Testis (tissue), 3 donors: Measurements from ENCODE around the gene CISD3. TPM values are rescaled to one million over a fixed set of nuclear protein-coding genes. Genes with fewer than 3 reads are reported as not detected.

Experiments
- DNase-seq: peaks from one replicate; pipeline ENCODE4 v3.0.0-alpha.2; 2019
- H3K27ac ChIP-seq, 2 donors: fragments of 200-600 bp; sonication (generic); one replicate each; pipeline ENCODE4 v1.5.1; 2019
- H3K27me3 ChIP-seq: fragments of 200-600 bp; sonication (generic); one replicate; pipeline ENCODE4 v1.5.1; 2019
- H3K36me3 ChIP-seq: fragments of 200-600 bp; sonication (generic); one replicate; pipeline ENCODE4 v1.5.1; 2017; ENCODE audit warnings: low read depth; ENCODE audit errors: missing control alignments
- H3K4me1 ChIP-seq: fragments of 200-600 bp; sonication (generic); one replicate; pipeline ENCODE4 v1.5.1; 2019
- H3K4me3 ChIP-seq, 2 donors: fragments of 200-600 bp; sonication (generic); one replicate each; pipeline ENCODE4 v1.5.1; 2017 to 2019
- H3K9me3 ChIP-seq: fragments of 200-600 bp; sonication (generic); one replicate; pipeline ENCODE4 v1.5.1; 2017
- POLR2A ChIP-seq: fragments of 450-650 bp; IDR thresholded peaks from one replicate; pipeline ENCODE4 v1.6.1; 2017; ENCODE audit warnings: antibody characterized with exemption, mild to moderate bottlenecking, moderate library complexity
- WGBS, 2 donors: methylation state at CpG; one replicate each; pipeline ENCODE4 v1.1.5; 2018; 5-methylcytosine and 5-hydroxymethylcytosine counted together
- intact Hi-C: fragments of 100-400 bp; cut with DNase I; formaldehyde crosslinking; loops from one replicate; pipeline ENCODE4 v1.15.1; 2023; ENCODE audit warnings: low total_unique reads
- polyA plus RNA-seq: library from polyadenylated mRNA; stranded (reverse); fragments of 350-450 nt; fragmentation: Illumina TruSeq; extraction: RNeasy Lipid Tissue Mini Kit (QIAGEN cat#74804); gene quantifications from one replicate; pipeline ENCODE4 v1.2.3, GENCODE V29; 2014; ENCODE audit warnings: low read depth, low replicate concordance; ENCODE audit not compliant: insufficient read depth
- total RNA-seq, 2 donors: library from RNA; depleted of rRNA; stranded (reverse); fragments of >200 nt; gene quantifications; one replicate each; pipeline ENCODE4 v1.2.3, GENCODE V29; 2016
- TF ChIP-seq, protein P1 (sequence below), 3 experiments: fragments of 450-650 bp in 2 of 3; fragments of 200-600 bp in 1 of 3; sonication (generic) in 1 of 3; IDR thresholded peaks; one replicate each; pipeline ENCODE4 v1.5.1; 2016 to 2019; ENCODE audit warnings: antibody characterized with exemption in 3 of 3, mild to moderate bottlenecking in 2 of 3, moderate library complexity in 1 of 3

Gene CISD3
- total and polyA plus RNA-seq, 3 donors from 2014 or later = 13.9 to 25.7 (median 14.3) TPM

DNA sequence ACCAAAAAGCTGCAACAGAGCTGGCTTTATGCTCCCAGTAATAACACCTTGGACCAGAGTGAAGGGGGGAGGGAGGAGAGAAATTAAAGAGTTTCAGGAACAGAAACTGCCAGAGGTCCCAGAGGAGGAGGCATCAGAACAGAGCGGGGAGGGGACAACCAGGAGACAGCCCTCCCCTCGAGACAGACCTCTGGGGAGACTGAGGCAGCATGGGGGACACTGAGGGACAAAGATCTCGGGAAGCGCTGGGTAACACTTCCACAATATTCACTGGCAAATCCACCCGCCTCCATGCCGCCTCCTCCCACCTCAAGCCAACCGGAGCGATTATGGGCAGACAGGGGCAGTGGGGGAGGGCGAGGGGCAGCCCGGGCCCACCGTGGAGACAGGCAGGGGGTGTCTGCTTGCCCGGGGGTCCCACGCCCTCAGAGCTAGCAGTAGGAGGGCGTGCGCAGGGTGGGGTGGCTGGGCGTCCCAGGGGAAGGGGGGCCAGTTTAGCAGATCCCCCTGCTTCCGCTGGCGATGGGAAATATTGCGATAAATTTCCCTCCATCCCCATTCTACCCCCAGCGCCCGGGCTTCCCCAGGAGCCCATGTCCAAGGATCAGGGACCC, 16.8 kb downstream of the CISD3 start:
- intact Hi-C loops = no loop called here
- Histone ChIP-seq H3K27ac (peak overlapping the region; percentile 10 to 85), H3K9me3 (no peaks in the 10 kb centered on the region), H3K27me3 (no peaks in the 10 kb centered on the region), H3K4me1 (peaks cover 41% of the 10 kb centered on the region), H3K4me3 (peak overlapping the region; percentile 81 to 92), H3K36me3 (no peaks in the 10 kb centered on the region)
- WGBS, 2 donors = 1 to 5% methylated on average over 11 of the region's 21 CpGs
- no peak for DNase-seq
- TF ChIP-seq, protein P1, sequence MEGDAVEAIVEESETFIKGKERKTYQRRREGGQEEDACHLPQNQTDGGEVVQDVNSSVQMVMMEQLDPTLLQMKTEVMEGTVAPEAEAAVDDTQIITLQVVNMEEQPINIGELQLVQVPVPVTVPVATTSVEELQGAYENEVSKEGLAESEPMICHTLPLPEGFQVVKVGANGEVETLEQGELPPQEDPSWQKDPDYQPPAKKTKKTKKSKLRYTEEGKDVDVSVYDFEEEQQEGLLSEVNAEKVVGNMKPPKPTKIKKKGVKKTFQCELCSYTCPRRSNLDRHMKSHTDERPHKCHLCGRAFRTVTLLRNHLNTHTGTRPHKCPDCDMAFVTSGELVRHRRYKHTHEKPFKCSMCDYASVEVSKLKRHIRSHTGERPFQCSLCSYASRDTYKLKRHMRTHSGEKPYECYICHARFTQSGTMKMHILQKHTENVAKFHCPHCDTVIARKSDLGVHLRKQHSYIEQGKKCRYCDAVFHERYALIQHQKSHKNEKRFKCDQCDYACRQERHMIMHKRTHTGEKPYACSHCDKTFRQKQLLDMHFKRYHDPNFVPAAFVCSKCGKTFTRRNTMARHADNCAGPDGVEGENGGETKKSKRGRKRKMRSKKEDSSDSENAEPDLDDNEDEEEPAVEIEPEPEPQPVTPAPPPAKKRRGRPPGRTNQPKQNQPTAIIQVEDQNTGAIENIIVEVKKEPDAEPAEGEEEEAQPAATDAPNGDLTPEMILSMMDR (IDR thresholded peaks at IDR 0.05) = no peak
- TF ChIP-seq POLR2A = no peak

DNA sequence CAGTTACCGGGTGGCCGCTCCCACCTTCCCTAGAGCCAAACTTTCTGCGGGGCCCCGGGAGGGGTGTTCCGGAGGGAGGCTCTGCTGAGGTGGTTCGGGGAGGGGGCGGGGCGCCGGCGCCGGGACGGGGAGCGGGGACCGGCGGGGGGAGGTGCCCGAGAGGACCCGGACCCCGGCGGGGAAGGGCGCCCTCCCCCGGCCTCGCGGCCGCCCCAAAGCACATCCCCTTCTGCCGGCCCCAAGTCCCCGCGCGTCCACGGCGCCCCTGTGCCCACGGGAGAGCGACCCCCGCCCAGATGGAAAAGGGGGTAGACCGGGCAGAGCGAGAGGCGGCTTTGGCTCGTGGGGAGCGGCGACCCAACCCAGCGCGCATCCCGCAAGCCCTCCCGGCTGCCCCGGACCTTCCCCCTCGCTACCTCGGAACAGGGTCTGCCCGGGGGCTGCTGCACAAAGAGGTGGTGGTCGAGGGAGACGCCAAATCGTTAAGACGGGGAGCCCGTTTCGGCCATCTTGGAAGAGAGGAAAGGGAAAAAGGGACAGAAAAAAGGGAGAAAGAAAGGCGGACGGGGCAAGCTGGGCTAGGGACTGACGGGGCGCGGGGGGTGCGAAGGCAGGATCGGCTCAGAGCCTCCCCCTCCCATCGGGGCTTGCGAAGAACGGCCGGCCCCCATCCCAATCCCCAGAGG, 17.5 kb downstream of the CISD3 start:
- Histone ChIP-seq H3K36me3 (no peaks in the 10 kb centered on the region), H3K27ac (peak overlapping the region; percentile 81 to 85), H3K9me3 (no peaks in the 10 kb centered on the region), H3K4me1 (peaks cover 35% of the 10 kb centered on the region), H3K27me3 (no peaks in the 10 kb centered on the region), H3K4me3 (peak overlapping the region; percentile 81 to 92)
- TF ChIP-seq, protein P1 (IDR thresholded peaks at IDR 0.05) = no peak
- DNase-seq = no peak
- 1 to 2% methylated on average over 35 to 40 of the region's 64 CpGs for WGBS, 2 donors
- intact Hi-C loops = no loop called here

DNA sequence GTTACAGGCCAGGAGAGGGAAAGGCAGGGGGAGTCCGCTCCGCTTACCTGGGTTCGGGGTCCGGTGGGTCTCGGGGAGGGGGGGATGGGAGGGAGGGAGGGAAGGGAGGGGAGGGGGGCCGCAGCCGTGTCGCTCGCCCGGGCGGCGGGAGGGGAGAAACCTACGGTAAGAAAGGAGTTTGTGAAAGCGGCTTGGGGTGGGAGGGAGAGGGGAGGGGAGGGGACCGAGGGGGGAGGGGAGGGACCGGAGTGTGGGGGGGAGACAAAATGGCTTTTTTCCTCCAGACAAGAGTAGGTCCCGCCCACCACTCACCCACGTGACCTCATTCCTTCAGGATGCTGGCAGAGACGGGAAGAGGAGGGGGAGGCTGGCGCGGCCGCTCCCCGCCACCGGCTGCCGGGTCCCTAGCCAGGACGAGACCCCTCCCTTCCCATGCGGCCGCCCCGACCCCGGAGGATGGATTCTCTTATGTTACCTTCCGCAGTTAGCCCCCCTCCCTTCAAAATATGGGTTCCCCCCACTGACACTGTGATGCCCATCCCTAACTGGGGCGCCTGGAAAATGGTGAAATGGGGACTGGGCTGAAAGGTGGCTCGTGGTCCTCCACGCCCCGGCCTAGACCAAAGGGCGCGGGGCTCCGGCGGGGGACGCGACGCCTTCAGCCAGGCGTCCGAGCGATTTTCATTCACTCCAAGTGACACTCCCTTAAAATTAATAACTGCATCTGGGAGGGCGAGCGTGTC, 18.2 kb downstream of the CISD3 start, which contains the start of gene PCGF2:
PCGF2 (minus strand) TSS at position 188 of the 743 bp plus-strand sequence. CDS start 7,934 bp downstream, outside the sequence.
- H3K27me3 ChIP-seq = no peaks in the 10 kb centered on the region
- DNase-seq = peak; percentile 96
- peak within 1 kb of the TSS; percentile 81 to 85 for H3K27ac ChIP-seq
- intact Hi-C loops = no loop called here
- WGBS, 2 donors = 0 to 1% methylated on average over 9 to 41 of the region's 47 CpGs
- H3K4me1 ChIP-seq = peaks cover 33% of the 10 kb centered on the region
- H3K4me3 ChIP-seq = peak within 1 kb of the TSS; percentile 81 to 92
- H3K9me3 ChIP-seq = no peaks in the 10 kb centered on the region
- H3K36me3 ChIP-seq = no peaks in the 10 kb centered on the region
- TF ChIP-seq POLR2A = no peak
- TF ChIP-seq, protein P1 (IDR thresholded peaks at IDR 0.05) = no peak

DNA sequence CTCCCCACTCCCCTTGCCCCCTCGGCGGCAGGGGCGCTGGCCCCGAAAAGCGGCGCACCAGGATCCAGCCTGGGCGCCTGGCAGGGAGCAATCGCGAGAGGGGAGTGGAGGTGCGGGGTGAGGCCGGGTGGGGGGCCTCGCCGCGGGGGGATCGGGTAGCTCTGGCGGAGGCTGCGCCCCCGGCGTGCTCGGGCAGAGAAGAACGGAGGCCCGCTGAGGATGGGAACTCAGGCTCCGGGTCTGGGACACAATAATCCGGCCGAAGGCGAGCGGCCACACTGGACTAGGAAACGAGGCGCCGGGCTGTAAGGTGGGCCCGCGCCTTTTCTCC, 18.7 kb downstream of the CISD3 start:
- TF ChIP-seq, protein P1 (IDR thresholded peaks at IDR 0.05) = no peak
- TF ChIP-seq POLR2A = no peak
- no peak for DNase-seq
- no peaks in the 10 kb centered on the region for H3K27me3 ChIP-seq
- H3K9me3 ChIP-seq = no peaks in the 10 kb centered on the region
- peak overlapping the region; percentile 81 to 92 for H3K4me3 ChIP-seq
- intact Hi-C loops = no loop called here
- peaks cover 39% of the 10 kb centered on the region for H3K4me1 ChIP-seq
- 0% methylated on average over 32 of the region's 32 CpGs; no CpG with 5 or more reads in 1 of the 2 donors for WGBS, 2 donors
- H3K27ac ChIP-seq = peak overlapping the region; percentile 76 to 85
- H3K36me3 ChIP-seq = no peaks in the 10 kb centered on the region
